Adrenal gland (tissue), 5 donors: ENCODE data around the gene RNASE7.

Experiments
- CTCF ChIP-seq, 6 experiments: fragments of 450-650 bp in 4 of 6; fragments of 200-600 bp in 2 of 6; sonication (generic) in 1 of 6; IDR thresholded peaks; 1 replicate in 5 of 6; 2 replicates in 1 of 6; pipeline versions ENCODE4 v1.5.1 to v1.8.0; 2016 to 2021; ENCODE audit warnings: antibody characterized with exemption in 6 of 6, mild to moderate bottlenecking in 2 of 6, moderate library complexity in 1 of 6
- POLR2A ChIP-seq, 2 donors: fragments of 450-650 bp; IDR thresholded peaks; one replicate each; pipeline ENCODE4 v1.6.1; 2017; ENCODE audit warnings: antibody characterized with exemption in 2 of 2, mild to moderate bottlenecking in 2 of 2, moderate library complexity in 1 of 2
- donor health status: DM: no; HTN: no; CAD: no.

- TF ChIP-seq POLR2A (IDR thresholded peaks at IDR 0.05): no peak
- TF ChIP-seq CTCF (IDR thresholded peaks at IDR 0.05): no peak
Measured at GRCh38 chr14:20997115-20997514, 45.0 kb upstream of the RNASE7 start.
